ENCODE results near the gene ZNF580.

Gene ZNF580

DNA sequence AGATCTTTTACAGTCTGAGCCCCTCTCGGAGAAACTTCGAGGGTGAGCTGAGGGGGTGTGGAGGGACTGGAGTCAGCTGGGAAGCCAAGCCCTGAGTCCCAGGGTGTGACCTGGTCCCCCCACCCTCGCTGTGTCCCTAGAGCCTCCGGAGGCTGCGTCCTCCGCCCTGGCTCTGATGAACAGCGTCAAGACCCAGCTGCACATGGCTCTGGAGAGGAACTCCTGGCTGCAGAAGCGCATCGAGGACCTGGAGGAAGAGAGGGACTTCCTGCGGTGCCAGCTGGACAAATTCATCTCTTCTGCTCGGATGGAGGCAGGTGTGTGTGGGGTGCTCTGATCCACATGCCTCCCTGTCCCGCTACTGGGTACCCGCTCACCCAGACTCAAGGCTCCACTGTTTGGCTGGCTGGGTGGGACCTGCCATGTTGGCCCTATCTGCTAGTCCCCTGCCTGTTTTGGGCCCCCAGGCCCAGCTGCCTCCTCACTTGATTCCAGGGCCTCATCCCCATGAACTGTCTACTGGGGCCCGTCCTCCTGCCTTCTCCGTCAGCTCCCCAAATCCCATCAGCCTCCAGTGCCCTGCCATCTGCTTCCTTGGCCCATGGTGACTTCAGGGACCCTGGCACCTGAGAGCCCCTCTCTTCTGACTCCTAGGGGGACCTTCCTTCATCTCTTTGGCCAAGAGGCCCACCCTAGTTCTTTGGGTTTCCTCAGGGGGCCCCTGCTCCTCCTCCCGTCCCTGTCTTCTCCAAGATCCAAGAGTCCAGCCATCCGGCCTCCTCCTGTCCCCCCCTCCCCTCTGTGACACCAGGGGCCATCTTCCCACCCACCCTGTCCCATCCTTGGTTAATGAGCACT, 8.7 kb downstream of the ZNF580 start:
- no peaks in the 10 kb centered on the region for H3K27me3 ChIP-seq (ENCODE audit: insufficient read depth, low read length, poor library complexity, severe bottlenecking)
- H3K9ac ChIP-seq (ENCODE audit: low read depth, low read length, poor library complexity, severe bottlenecking) = peak overlapping the region; percentile 87
- H3K9me3 ChIP-seq (ENCODE audit: insufficient read depth, low read depth, low read length) = no peaks in the 10 kb centered on the region
- no peak overlapping the region for H2AFZ ChIP-seq (ENCODE audit: low read length)
- H3K4me2 ChIP-seq (ENCODE audit: low read depth, low read length, poor library complexity, severe bottlenecking) = peak overlapping the region; percentile 99
- no peaks in the 10 kb centered on the region for H3F3A ChIP-seq (ENCODE audit: low read depth)
- peak overlapping the region; percentile 75 for H3K4me3 ChIP-seq (ENCODE audit: low read length, poor library complexity, severe bottlenecking)
- TF ChIP-seq, protein P1, sequence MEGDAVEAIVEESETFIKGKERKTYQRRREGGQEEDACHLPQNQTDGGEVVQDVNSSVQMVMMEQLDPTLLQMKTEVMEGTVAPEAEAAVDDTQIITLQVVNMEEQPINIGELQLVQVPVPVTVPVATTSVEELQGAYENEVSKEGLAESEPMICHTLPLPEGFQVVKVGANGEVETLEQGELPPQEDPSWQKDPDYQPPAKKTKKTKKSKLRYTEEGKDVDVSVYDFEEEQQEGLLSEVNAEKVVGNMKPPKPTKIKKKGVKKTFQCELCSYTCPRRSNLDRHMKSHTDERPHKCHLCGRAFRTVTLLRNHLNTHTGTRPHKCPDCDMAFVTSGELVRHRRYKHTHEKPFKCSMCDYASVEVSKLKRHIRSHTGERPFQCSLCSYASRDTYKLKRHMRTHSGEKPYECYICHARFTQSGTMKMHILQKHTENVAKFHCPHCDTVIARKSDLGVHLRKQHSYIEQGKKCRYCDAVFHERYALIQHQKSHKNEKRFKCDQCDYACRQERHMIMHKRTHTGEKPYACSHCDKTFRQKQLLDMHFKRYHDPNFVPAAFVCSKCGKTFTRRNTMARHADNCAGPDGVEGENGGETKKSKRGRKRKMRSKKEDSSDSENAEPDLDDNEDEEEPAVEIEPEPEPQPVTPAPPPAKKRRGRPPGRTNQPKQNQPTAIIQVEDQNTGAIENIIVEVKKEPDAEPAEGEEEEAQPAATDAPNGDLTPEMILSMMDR (conservative IDR thresholded peaks at IDR 0.05; ENCODE audit: low read length) = no peak
- no peak for TF ChIP-seq EZH2phosphoT487 (IDR thresholded peaks at IDR 0.05; ENCODE audit: borderline replicate concordance)
- no peaks in the 10 kb centered on the region for H3K9me2 ChIP-seq (replicated peaks; ENCODE audit: low read depth, low read length)
- peaks cover 34% of the 10 kb centered on the region for H3K79me2 ChIP-seq (ENCODE audit: insufficient read depth, low read length)
- peaks cover 14% of the 10 kb centered on the region for H3K4me1 ChIP-seq (ENCODE audit: insufficient read depth, low read length, poor library complexity, severe bottlenecking)
- no peaks in the 10 kb centered on the region; the same call in 1 of the 2 replicates for H3K36me3 ChIP-seq (ENCODE audit: insufficient read depth, low read length)
- H4K20me1 ChIP-seq (ENCODE audit: insufficient read depth, low read length, poor library complexity, severe bottlenecking) = peaks cover under 1% of the 10 kb centered on the region

DNA sequence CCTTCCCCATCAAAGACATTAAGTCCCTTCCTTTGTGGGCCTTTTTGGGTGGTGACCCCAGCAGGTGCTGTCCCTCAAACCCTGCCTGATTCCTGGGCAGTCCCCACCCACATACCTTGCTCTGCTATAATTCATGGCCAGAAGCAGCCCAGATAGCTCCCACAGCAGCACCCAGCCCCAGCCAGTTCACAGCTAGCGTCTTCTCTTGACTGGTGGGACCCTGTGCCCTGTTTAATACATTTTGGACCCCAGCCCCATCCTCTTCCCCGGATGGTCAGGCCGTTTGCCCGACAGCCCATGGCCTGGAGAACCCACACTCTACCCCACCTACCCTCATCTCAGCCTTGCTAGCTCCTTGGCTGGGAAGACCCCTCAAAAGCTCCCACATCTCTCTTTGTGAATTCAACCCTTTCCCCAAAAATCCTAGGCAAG, 9.3 kb downstream of the ZNF580 start:
- peaks cover 10% of the 10 kb centered on the region for H3K4me1 ChIP-seq (ENCODE audit: insufficient read depth, low read length, poor library complexity, severe bottlenecking)
- H3K27me3 ChIP-seq (ENCODE audit: insufficient read depth, low read length, poor library complexity, severe bottlenecking) = peaks cover 3% of the 10 kb centered on the region
- H3F3A ChIP-seq (ENCODE audit: low read depth) = no peaks in the 10 kb centered on the region
- TF ChIP-seq EZH2phosphoT487 (IDR thresholded peaks at IDR 0.05; ENCODE audit: borderline replicate concordance) = no peak
- TF ChIP-seq, protein P1 (conservative IDR thresholded peaks at IDR 0.05; ENCODE audit: low read length) = no peak
- no peaks in the 10 kb centered on the region for H3K9me3 ChIP-seq (ENCODE audit: insufficient read depth, low read depth, low read length)
- H3K79me2 ChIP-seq (ENCODE audit: insufficient read depth, low read length) = peaks cover 29% of the 10 kb centered on the region; the same call in 1 of the 2 replicates
- H3K36me3 ChIP-seq (ENCODE audit: insufficient read depth, low read length) = no peaks in the 10 kb centered on the region
- H2AFZ ChIP-seq (ENCODE audit: low read length) = no peak overlapping the region
- H4K20me1 ChIP-seq (ENCODE audit: insufficient read depth, low read length, poor library complexity, severe bottlenecking) = no peaks in the 10 kb centered on the region
- H3K4me2 ChIP-seq (ENCODE audit: low read depth, low read length, poor library complexity, severe bottlenecking) = no peak overlapping the region
- H3K9ac ChIP-seq (ENCODE audit: low read depth, low read length, poor library complexity, severe bottlenecking) = no peak overlapping the region
- H3K9me2 ChIP-seq (replicated peaks; ENCODE audit: low read depth, low read length) = no peaks in the 10 kb centered on the region
- no peak overlapping the region for H3K4me3 ChIP-seq (ENCODE audit: low read length, poor library complexity, severe bottlenecking)

DNA sequence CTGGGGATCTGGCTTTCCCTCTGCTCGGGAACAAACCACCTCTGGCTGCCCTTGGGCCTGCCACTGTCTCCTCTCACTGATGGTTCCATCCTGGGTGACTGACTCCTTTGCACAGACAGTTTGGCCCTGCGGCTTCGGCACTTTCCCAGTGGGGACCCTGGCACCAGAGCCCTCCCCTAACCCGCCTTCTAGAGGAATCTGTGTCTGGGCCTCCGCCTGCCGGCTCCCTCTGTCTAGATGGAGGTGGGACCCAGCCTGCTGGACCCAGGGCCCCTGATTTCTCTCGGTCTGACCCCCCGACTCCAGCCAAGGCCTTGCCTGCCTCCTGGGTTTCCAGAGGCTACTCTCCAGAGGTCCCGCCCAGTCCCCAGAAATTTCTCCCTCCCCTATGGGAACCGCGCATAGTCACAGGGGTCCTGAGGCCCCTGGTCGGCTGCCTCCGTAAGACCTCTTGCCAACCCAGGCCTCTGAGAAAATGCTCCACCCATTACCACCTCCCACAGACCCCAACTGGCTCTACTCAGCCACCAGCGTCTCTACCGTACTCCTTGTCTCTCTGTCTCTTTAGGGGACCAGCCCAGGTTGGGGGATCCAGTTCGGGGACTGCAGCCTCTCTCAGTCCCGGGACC, 9.9 kb downstream of the ZNF580 start:
- Histone ChIP-seq H3K9me2 (replicated peaks; ENCODE audit: low read depth, low read length) (no peaks in the 10 kb centered on the region), H3K9ac (ENCODE audit: low read depth, low read length, poor library complexity, severe bottlenecking) (no peak overlapping the region), H3K4me2 (ENCODE audit: low read depth, low read length, poor library complexity, severe bottlenecking) (no peak overlapping the region), H2AFZ (ENCODE audit: low read length) (no peak overlapping the region), H3K9me3 (ENCODE audit: insufficient read depth, low read depth, low read length) (no peaks in the 10 kb centered on the region), H3K4me3 (ENCODE audit: low read length, poor library complexity, severe bottlenecking) (no peak overlapping the region), H3K27me3 (ENCODE audit: insufficient read depth, low read length, poor library complexity, severe bottlenecking) (peaks cover 4% of the 10 kb centered on the region), H4K20me1 (ENCODE audit: insufficient read depth, low read length, poor library complexity, severe bottlenecking) (peaks cover 3% of the 10 kb centered on the region), H3K79me2 (ENCODE audit: insufficient read depth, low read length) (peaks cover 29% of the 10 kb centered on the region), H3F3A (ENCODE audit: low read depth) (no peaks in the 10 kb centered on the region), H3K36me3 (ENCODE audit: insufficient read depth, low read length) (no peaks in the 10 kb centered on the region), H3K4me1 (ENCODE audit: insufficient read depth, low read length, poor library complexity, severe bottlenecking) (peaks cover 10% of the 10 kb centered on the region)
- TF ChIP-seq EZH2phosphoT487 (IDR thresholded peaks at IDR 0.05; ENCODE audit: borderline replicate concordance) = no peak
- TF ChIP-seq, protein P1 (conservative IDR thresholded peaks at IDR 0.05; ENCODE audit: low read length) = no peak

Measured in Loucy (cell line).